Neuronal stem cell (in vitro differentiated cells): ENCODE data around the gene CD52. TPM values are rescaled to one million over a fixed set of nuclear protein-coding genes. Genes with fewer than 3 reads are reported as not detected.

Source experiments
- DNase-seq: peaks from one replicate; pipeline ENCODE4 v3.0.0-alpha.2; 2013; ENCODE audit warnings: low spot score
- H2AFZ ChIP-seq: one replicate; pipeline ENCODE4 v1.6.1; 2013; ENCODE audit warnings: mild to moderate bottlenecking, low read length, inconsistent platforms
- H2AK5ac ChIP-seq: 2 replicates; pipeline ENCODE4 v1.6.1; 2013; ENCODE audit warnings: low read depth, mild to moderate bottlenecking, inconsistent platforms, low read length, moderate library complexity, mixed read lengths
- H2BK120ac ChIP-seq: 2 replicates; pipeline ENCODE4 v1.6.1; 2013; ENCODE audit warnings: low read depth, mild to moderate bottlenecking, inconsistent platforms, low read length, moderate library complexity, mixed read lengths
- H2BK12ac ChIP-seq: one replicate; pipeline ENCODE4 v1.6.1; 2013; ENCODE audit warnings: low read length, inconsistent platforms
- H2BK15ac ChIP-seq: 2 replicates; pipeline ENCODE4 v1.6.1; 2013; ENCODE audit warnings: mild to moderate bottlenecking, low read length, inconsistent platforms, mixed read lengths
- H2BK5ac ChIP-seq: one replicate; pipeline ENCODE4 v1.6.1; 2013; ENCODE audit warnings: inconsistent platforms, mild to moderate bottlenecking, low read length, moderate library complexity
- H3K14ac ChIP-seq: one replicate; pipeline ENCODE4 v1.6.1; 2013; ENCODE audit warnings: low read length, inconsistent platforms
- H3K18ac ChIP-seq: 2 replicates; pipeline ENCODE4 v1.6.1; 2013; ENCODE audit warnings: low read length, inconsistent platforms
- H3K23ac ChIP-seq: 2 replicates; pipeline ENCODE4 v1.6.1; 2013; ENCODE audit warnings: low read depth, mild to moderate bottlenecking, mixed read lengths, low read length, inconsistent platforms; ENCODE audit not compliant: poor library complexity
- H3K27ac ChIP-seq: replicated peaks from 3 replicates; pipeline ENCODE4 v1.5.1; 2013; ENCODE audit warnings: low read length, inconsistent platforms
- H3K27me3 ChIP-seq, 3 experiments: 2 replicates each; pipeline ENCODE4 v1.6.1; 2013; ENCODE audit warnings: low read length in 3 of 3, mild to moderate bottlenecking in 2 of 3, inconsistent platforms in 1 of 3, low read depth in 1 of 3, mixed read lengths in 1 of 3, moderate library complexity in 1 of 3; ENCODE audit not compliant: control insufficient read depth in 3 of 3, insufficient read depth in 3 of 3
- H3K36me3 ChIP-seq, 2 donors: replicated peaks in 1 of 2; 2 replicates each; pipeline ENCODE4 v1.6.1; 2013; ENCODE audit warnings: low read length in 2 of 2; ENCODE audit not compliant: control insufficient read depth in 2 of 2, insufficient read depth in 2 of 2
- H3K4ac ChIP-seq: 2 replicates; pipeline ENCODE4 v1.6.1; 2013; ENCODE audit warnings: inconsistent platforms, mild to moderate bottlenecking, low read length, moderate library complexity
- H3K4me1 ChIP-seq, 2 donors: 1 replicate in 1 of 2; 2 replicates in 1 of 2; pipeline ENCODE4 v1.6.1; 2013; ENCODE audit warnings: low read length in 2 of 2, low read depth in 1 of 2; ENCODE audit not compliant: control insufficient read depth in 2 of 2, insufficient read depth in 1 of 2
- H3K4me2 ChIP-seq: one replicate; pipeline ENCODE4 v1.6.1; 2013; ENCODE audit warnings: mild to moderate bottlenecking, low read length, inconsistent platforms; ENCODE audit not compliant: insufficient read depth, poor library complexity, severe bottlenecking
- H3K4me3 ChIP-seq, 2 donors: 2 replicates each; pipeline ENCODE4 v1.5.1; 2013; ENCODE audit warnings: low read length in 2 of 2, mild to moderate bottlenecking in 2 of 2, inconsistent platforms in 1 of 2, moderate library complexity in 1 of 2
- H3K79me1 ChIP-seq: one replicate; pipeline ENCODE4 v1.6.1; 2013; ENCODE audit warnings: low read depth, mild to moderate bottlenecking, inconsistent platforms, low read length, moderate library complexity
- H3K9ac ChIP-seq: one replicate; pipeline ENCODE4 v1.6.1; 2013; ENCODE audit warnings: mild to moderate bottlenecking, low read depth, low read length, inconsistent platforms; ENCODE audit not compliant: poor library complexity
- H3K9me3 ChIP-seq, 2 donors: replicated peaks in 1 of 2; 2 replicates each; pipeline versions ENCODE3 to v1.6.1; 2013; ENCODE audit warnings: low read length in 2 of 2, mild to moderate bottlenecking in 2 of 2, inconsistent platforms in 1 of 2, low read depth in 1 of 2, mixed read lengths in 1 of 2, moderate library complexity in 1 of 2; ENCODE audit not compliant: control insufficient read depth in 2 of 2, insufficient read depth in 1 of 2
- H4K8ac ChIP-seq: one replicate; pipeline ENCODE4 v1.6.1; 2013; ENCODE audit warnings: low read depth, mild to moderate bottlenecking, inconsistent platforms, low read length, moderate library complexity
- H4K91ac ChIP-seq: one replicate; pipeline ENCODE4 v1.6.1; 2013; ENCODE audit warnings: low read length, low read depth, mild to moderate bottlenecking, inconsistent platforms; ENCODE audit not compliant: poor library complexity
- WGBS, 2 donors: extraction: QIAGEN DNeasy Blood & Tissue Kit; methylation state at CpG; one replicate each; pipeline ENCODE4 v1.1.7; 2013; ENCODE audit warnings: missing lambda C conversion rate in 2 of 2, mixed read lengths in 1 of 2; ENCODE audit not compliant: insufficient read length in 2 of 2, insufficient replicate concordance in 1 of 2; ENCODE audit errors: extremely low coverage in 2 of 2; 5-methylcytosine and 5-hydroxymethylcytosine counted together
- polyA plus RNA-seq, 2 experiments: library from polyadenylated mRNA; stranded (reverse); fragments of 200-250 nt; gene quantifications; one replicate each; pipeline ENCODE4 v1.2.3, GENCODE V29; 2013

The CD52 gene, protein sequence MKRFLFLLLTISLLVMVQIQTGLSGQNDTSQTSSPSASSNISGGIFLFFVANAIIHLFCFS
- polyA plus RNA-seq (2013, experiment 1 of 2) = 2.2 TPM
- 1.7 TPM for polyA plus RNA-seq (2013, experiment 2 of 2)

DNA sequence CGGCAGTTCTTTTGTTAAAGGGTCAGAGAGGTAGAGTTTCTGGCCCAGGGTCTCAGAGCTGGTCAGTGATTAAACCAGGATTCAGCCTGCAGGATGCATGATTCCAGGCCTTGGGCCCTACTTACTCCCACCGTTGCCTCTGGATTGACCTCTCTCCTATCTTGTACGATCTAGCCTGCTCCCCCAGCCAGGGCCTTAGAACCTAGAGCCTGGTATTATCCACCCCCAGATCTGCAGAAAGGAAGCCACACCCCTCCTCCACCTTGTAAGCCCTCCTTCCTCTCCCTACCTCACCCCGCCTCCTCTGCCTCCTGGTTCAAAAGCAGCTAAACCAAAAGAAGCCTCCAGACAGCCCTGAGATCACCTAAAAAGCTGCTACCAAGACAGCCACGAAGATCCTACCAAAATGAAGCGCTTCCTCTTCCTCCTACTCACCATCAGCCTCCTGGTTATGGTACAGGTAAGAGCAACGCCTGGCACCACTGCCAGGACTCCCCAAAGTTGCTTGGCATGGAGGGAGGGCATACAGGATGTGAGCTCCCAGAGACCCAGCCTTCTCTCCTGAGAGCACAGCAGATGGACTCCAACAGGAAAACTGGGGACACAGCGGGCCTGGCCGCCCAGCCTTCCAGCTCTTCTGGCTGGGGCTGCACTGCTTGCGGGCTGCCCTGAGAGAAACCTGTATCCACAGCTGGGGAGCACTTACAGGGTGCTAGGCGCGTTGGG lies at the start of gene CD52:
CD52 (plus strand) TSS at position 347 of the 726 bp plus-strand sequence; CDS start at position 407, 60 bp downstream.
- Histone ChIP-seq H3K4me1 (peaks cover 11 to 13% of the 10 kb centered on the region in 2 donors), H3K9me3 (no peaks in the 10 kb centered on the region), H3K27me3 (no peaks in the 10 kb centered on the region), H3K36me3 (peaks cover 0 to 9% of the 10 kb centered on the region in 2 donors), H2BK120ac (peak within 1 kb of the TSS; percentile 3), H3K27ac (peak within 1 kb of the TSS; percentile 38), H2BK5ac (peak within 1 kb of the TSS; percentile 83), H3K18ac (peak within 1 kb of the TSS; percentile 69), H3K9ac (no peak within 1 kb of the TSS), H2BK12ac (no peak within 1 kb of the TSS), H3K4ac (no peak within 1 kb of the TSS), H4K8ac (no peak within 1 kb of the TSS), H3K4me3 (no peak within 1 kb of the TSS), H4K91ac (no peak within 1 kb of the TSS), H3K23ac (no peak within 1 kb of the TSS), H2AFZ (peak within 1 kb of the TSS; percentile 34), H3K4me2 (no peak within 1 kb of the TSS), H3K14ac (no peak within 1 kb of the TSS), H2AK5ac (peak within 1 kb of the TSS; percentile 71), H3K79me1 (no peaks in the 10 kb centered on the region), H2BK15ac (peak within 1 kb of the TSS; percentile 82)
- WGBS, 2 donors = no CpG with 5 or more reads among the region's 12 CpGs
- DNase-seq = no peak

DNA sequence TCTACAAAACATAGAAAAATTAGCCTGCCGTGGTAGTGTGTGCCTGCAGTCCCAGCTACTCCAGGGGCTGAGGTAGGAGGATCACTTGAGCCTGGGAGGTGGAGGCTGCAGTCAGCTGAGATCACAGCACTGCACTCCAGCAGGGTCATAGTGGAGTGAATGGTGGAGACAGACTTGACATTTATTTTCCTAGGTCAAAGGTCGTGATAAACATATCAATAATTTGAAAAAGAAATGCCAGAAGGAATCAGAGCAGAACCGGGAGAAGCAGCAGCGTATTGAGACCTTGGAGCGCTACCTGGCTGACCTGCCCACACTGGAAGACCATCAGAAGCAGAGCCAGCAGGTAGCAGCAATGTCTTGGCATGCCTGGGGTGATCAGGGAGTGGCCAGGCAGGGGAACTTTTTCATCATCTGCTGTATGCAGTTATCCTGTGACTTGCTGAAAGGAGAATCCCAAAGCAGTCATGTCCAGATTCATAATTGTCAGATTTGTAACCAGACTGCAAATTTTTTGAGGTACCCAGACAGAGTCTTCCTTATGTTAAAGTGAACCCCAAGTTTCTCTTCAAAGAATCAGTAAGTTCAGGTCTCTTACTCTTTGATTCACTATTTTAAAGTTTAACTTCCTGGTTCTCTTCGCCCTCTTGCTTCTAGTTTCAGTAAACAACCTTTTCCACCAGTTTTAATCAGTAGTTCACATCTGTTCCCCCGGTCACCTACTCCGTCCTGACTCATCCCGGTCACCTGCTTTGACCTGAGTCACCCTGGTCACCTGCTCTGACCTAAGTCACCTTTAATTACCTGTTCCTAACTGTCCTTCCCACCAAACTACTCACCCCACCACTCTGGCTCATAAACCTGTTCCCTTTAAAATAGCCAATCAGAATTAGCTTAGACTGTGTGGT lies 49.2 kb upstream of the CD52 start:
- no peaks in the 10 kb centered on the region for H3K79me1 ChIP-seq
- no CpG with 5 or more reads among the region's 9 CpGs for WGBS, 2 donors
- H3K23ac ChIP-seq = no peak overlapping the region
- no peak overlapping the region for H3K9ac ChIP-seq
- H2BK120ac ChIP-seq = no peak overlapping the region
- no peak overlapping the region for H2BK15ac ChIP-seq
- peaks cover 6 to 24% of the 10 kb centered on the region in 2 donors for H3K9me3 ChIP-seq
- no peaks in the 10 kb centered on the region for H3K27me3 ChIP-seq
- H3K36me3 ChIP-seq = peaks cover 47 to 87% of the 10 kb centered on the region in 2 donors
- H4K8ac ChIP-seq = no peak overlapping the region
- H2BK12ac ChIP-seq = no peak overlapping the region
- H4K91ac ChIP-seq = no peak overlapping the region
- no peak overlapping the region for H3K4me3 ChIP-seq
- H2AK5ac ChIP-seq = no peak overlapping the region
- H3K18ac ChIP-seq = no peak overlapping the region
- no peak overlapping the region for H3K27ac ChIP-seq
- no peak overlapping the region for H3K14ac ChIP-seq
- H2BK5ac ChIP-seq = no peak overlapping the region
- H3K4me2 ChIP-seq = no peak overlapping the region
- H3K4ac ChIP-seq = no peak overlapping the region
- no peak overlapping the region for H2AFZ ChIP-seq
- DNase-seq = no peak
- no peaks in the 10 kb centered on the region for H3K4me1 ChIP-seq

DNA sequence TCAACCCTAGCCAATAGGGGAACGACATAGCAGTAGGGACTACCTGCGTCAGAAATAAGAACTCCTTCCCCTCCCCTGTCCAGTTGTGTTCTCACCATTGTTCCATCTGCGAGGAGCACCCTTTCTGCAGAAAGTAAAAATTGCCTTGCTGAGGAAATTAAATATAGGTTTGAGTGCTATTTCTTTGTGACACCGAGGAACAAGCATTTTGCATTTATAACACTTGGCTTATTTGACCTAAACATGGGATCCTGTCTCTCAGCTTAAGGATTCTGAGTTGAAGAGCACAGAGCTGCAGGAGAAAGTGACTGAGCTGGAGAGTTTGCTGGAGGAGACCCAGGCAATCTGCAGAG lies 48.6 kb upstream of the CD52 start:
- no peak overlapping the region for H2AFZ ChIP-seq
- no peak overlapping the region for H3K18ac ChIP-seq
- no peak for DNase-seq
- H3K9me3 ChIP-seq = peaks cover 6 to 24% of the 10 kb centered on the region in 2 donors
- no peak overlapping the region for H2BK120ac ChIP-seq
- H3K23ac ChIP-seq = no peak overlapping the region
- no peak overlapping the region for H3K4ac ChIP-seq
- no peak overlapping the region for H4K8ac ChIP-seq
- H3K9ac ChIP-seq = no peak overlapping the region
- no peak overlapping the region for H3K27ac ChIP-seq
- H3K36me3 ChIP-seq = peaks cover 49 to 85% of the 10 kb centered on the region in 2 donors
- H3K27me3 ChIP-seq = no peaks in the 10 kb centered on the region
- H3K79me1 ChIP-seq = no peaks in the 10 kb centered on the region
- H2BK5ac ChIP-seq = no peak overlapping the region
- no CpG with 5 or more reads among the region's 4 CpGs for WGBS, 2 donors
- no peaks in the 10 kb centered on the region for H3K4me1 ChIP-seq
- H2BK15ac ChIP-seq = no peak overlapping the region
- H3K14ac ChIP-seq = no peak overlapping the region
- H2BK12ac ChIP-seq = no peak overlapping the region
- H3K4me2 ChIP-seq = no peak overlapping the region
- no peak overlapping the region for H2AK5ac ChIP-seq
- no peak overlapping the region for H4K91ac ChIP-seq
- no peak overlapping the region for H3K4me3 ChIP-seq
